CD14-positive monocyte (primary cell): ENCODE results near the gene LSM14B. TPM values are rescaled to one million over a fixed set of nuclear protein-coding genes. Genes with fewer than 3 reads are reported as not detected.

Source experiments
- DNase-seq, 3 donors: peaks; one replicate each; pipeline ENCODE4 v3.0.0-alpha.2; 2011 to 2022
- H2AFZ ChIP-seq: 2 replicates; pipeline ENCODE4 v1.6.0; 2012; ENCODE audit warnings: mild to moderate bottlenecking, low read depth, low read length, inconsistent platforms; ENCODE audit not compliant: insufficient read depth, poor library complexity, severe bottlenecking
- H3K27ac ChIP-seq, 2 donors: 1 replicate in 1 of 2; 2 replicates in 1 of 2; pipeline ENCODE4 v1.5.1; 2012 to 2013; ENCODE audit warnings: low read length in 2 of 2, control low read depth in 1 of 2, inconsistent platforms in 1 of 2, low read depth in 1 of 2, mild to moderate bottlenecking in 1 of 2
- H3K27me3 ChIP-seq, 2 donors: one replicate each; pipeline versions ENCODE4 v1.6.0 to v1.6.1; 2011 to 2013; ENCODE audit warnings: low read length in 2 of 2; ENCODE audit not compliant: control insufficient read depth in 2 of 2, insufficient read depth in 2 of 2
- H3K36me3 ChIP-seq, 2 donors: replicated peaks in 1 of 2; 1 replicate in 1 of 2; 2 replicates in 1 of 2; pipeline versions ENCODE4 v1.5.1 to v1.6.1; 2012 to 2013; ENCODE audit warnings: low read length in 2 of 2, control low read depth in 1 of 2, inconsistent platforms in 1 of 2, mild to moderate bottlenecking in 1 of 2; ENCODE audit not compliant: insufficient read depth in 2 of 2, control insufficient read depth in 1 of 2
- H3K4me1 ChIP-seq, 2 donors: 1 replicate in 1 of 2; 2 replicates in 1 of 2; pipeline versions ENCODE4 v1.5.1 to v1.6.1; 2012 to 2013; ENCODE audit warnings: low read length in 2 of 2, control low read depth in 1 of 2, inconsistent platforms in 1 of 2, mild to moderate bottlenecking in 1 of 2, moderate library complexity in 1 of 2; ENCODE audit not compliant: insufficient read depth in 2 of 2, control insufficient read depth in 1 of 2
- H3K4me2 ChIP-seq: replicated peaks from 2 replicates; pipeline ENCODE3; 2012; ENCODE audit warnings: low read length, moderate library complexity, mild to moderate bottlenecking; ENCODE audit not compliant: poor library complexity, severe bottlenecking; ENCODE audit errors: extremely low read depth
- H3K4me3 ChIP-seq, 3 experiments: fragments of 200-600 bp in 1 of 3; sonication (generic) in 1 of 3; replicated peaks in 1 of 3; 1 replicate in 2 of 3; 2 replicates in 1 of 3; pipeline ENCODE4 v1.5.1; 2011 to 2013; ENCODE audit warnings: low read length in 3 of 3, mild to moderate bottlenecking in 3 of 3, control low read depth in 2 of 3, low read depth in 2 of 3, inconsistent platforms in 1 of 3, moderate library complexity in 1 of 3
- H3K79me2 ChIP-seq: 2 replicates; pipeline ENCODE4 v1.6.0; 2012; ENCODE audit warnings: mild to moderate bottlenecking, control low read depth, inconsistent platforms, low read length, moderate library complexity; ENCODE audit not compliant: insufficient read depth
- H3K9ac ChIP-seq: 2 replicates; pipeline ENCODE4 v1.6.0; 2017; ENCODE audit warnings: low read length, mild to moderate bottlenecking; ENCODE audit not compliant: insufficient read depth, poor library complexity, severe bottlenecking
- H3K9me3 ChIP-seq, 2 donors: replicated peaks in 1 of 2; 1 replicate in 1 of 2; 2 replicates in 1 of 2; pipeline versions ENCODE4 v1.5.1 to v1.6.1; 2012 to 2013; ENCODE audit warnings: low read length in 2 of 2, control low read depth in 1 of 2; ENCODE audit not compliant: control insufficient read depth in 1 of 2, insufficient read depth in 1 of 2
- H4K20me1 ChIP-seq: 2 replicates; pipeline ENCODE4 v1.6.0; 2012; ENCODE audit warnings: mild to moderate bottlenecking, low read length, control low read depth, moderate library complexity; ENCODE audit not compliant: insufficient read depth
- H3K27ac Mint-ChIP-seq, 7 donors: one replicate each; pipeline ENCODE4 v1.8.0; 2020; ENCODE audit warnings: mild to moderate bottlenecking in 7 of 7, mixed read lengths in 7 of 7, moderate library complexity in 6 of 7, inconsistent platforms in 2 of 7
- H3K27me3 Mint-ChIP-seq, 3 donors: one replicate each; pipeline ENCODE4 v1.8.0; 2021 to 2022; ENCODE audit warnings: low read depth in 3 of 3, mild to moderate bottlenecking in 3 of 3, mixed read lengths in 3 of 3, moderate library complexity in 3 of 3, inconsistent platforms in 1 of 3
- H3K36me3 Mint-ChIP-seq, 2 donors: one replicate each; pipeline ENCODE4 v1.8.0; 2020; ENCODE audit warnings: mixed read lengths in 2 of 2, inconsistent platforms in 1 of 2, mild to moderate bottlenecking in 1 of 2
- H3K4me1 Mint-ChIP-seq: one replicate; pipeline ENCODE4 v1.8.0; 2020; ENCODE audit warnings: mild to moderate bottlenecking, mixed read lengths
- H3K4me3 Mint-ChIP-seq, 2 donors: one replicate each; pipeline ENCODE4 v1.8.0; 2020; ENCODE audit warnings: mild to moderate bottlenecking in 2 of 2, mixed read lengths in 2 of 2, moderate library complexity in 1 of 2
- H3K9me3 Mint-ChIP-seq, 7 donors: one replicate each; pipeline ENCODE4 v1.8.0; 2020 to 2022; ENCODE audit warnings: mixed read lengths in 7 of 7, mild to moderate bottlenecking in 6 of 7, moderate library complexity in 6 of 7, inconsistent platforms in 2 of 7
- WGBS: methylation state at CpG from one replicate; pipeline ENCODE4 v1.1.5; 2013; ENCODE audit warnings: missing lambda C conversion rate; ENCODE audit not compliant: insufficient coverage; 5-methylcytosine and 5-hydroxymethylcytosine counted together
- intact Hi-C, 2 donors: fragments of 100-400 bp; cut with micrococcal nuclease; formaldehyde crosslinking; loops; one replicate each; pipeline versions ENCODE4 v1.15.0 to v1.15.1; 2023
- polyA plus RNA-seq, 3 donors: library from polyadenylated mRNA; depleted of rRNA in 1 of 3; unstranded in 2 of 3; stranded (reverse) in 1 of 3; fragments of 300-500 nt in 2 of 3; fragments of >200 nt in 1 of 3; fragmentation: Illumina TruSeq in 2 of 3; gene quantifications; 1 replicate in 2 of 3; 2 replicates in 1 of 3; pipeline ENCODE4 v1.2.3, GENCODE V29; 2012 to 2021
- TF ChIP-seq, protein P1 (sequence below): fragments of 200-600 bp; IDR thresholded peaks from one replicate; pipeline ENCODE4 v1.8.0; 2022; ENCODE audit warnings: antibody characterized with exemption, mild to moderate bottlenecking

Gene LSM14B
- polyA plus RNA-seq, 3 donors: 1.0 to 33.5 (median 1.4) TPM

- no peak overlapping the region for H3K9ac ChIP-seq
- no peak overlapping the region for H2AFZ ChIP-seq
- H3K4me1 ChIP-seq: peaks cover 36 to 41% of the 10 kb centered on the region in 2 donors
- WGBS: over 99% methylated on average over 10 of the region's 10 CpGs
- H3K36me3 ChIP-seq: peaks cover 61 to 65% of the 10 kb centered on the region in 2 donors
- H3K27ac ChIP-seq: no peak overlapping the region
- H3K27ac Mint-ChIP-seq: peak overlapping the region in 2 of 7 donors; percentile 73 to 74
- intact Hi-C loops: no loop called here
- H3K4me3 Mint-ChIP-seq: no peak overlapping the region
- H4K20me1 ChIP-seq: peaks cover 80% of the 10 kb centered on the region
- H3K9me3 Mint-ChIP-seq: peaks cover 0 to 3% (median 0%) of the 10 kb centered on the region in 7 donors
- peaks cover 59 to 66% of the 10 kb centered on the region in 2 donors for H3K36me3 Mint-ChIP-seq
- H3K79me2 ChIP-seq: peaks cover 58% of the 10 kb centered on the region
- no peaks in the 10 kb centered on the region for H3K27me3 Mint-ChIP-seq
- H3K4me1 Mint-ChIP-seq: peaks cover 42% of the 10 kb centered on the region
- no peak for DNase-seq
- no peaks in the 10 kb centered on the region for H3K9me3 ChIP-seq
- TF ChIP-seq, protein P1, sequence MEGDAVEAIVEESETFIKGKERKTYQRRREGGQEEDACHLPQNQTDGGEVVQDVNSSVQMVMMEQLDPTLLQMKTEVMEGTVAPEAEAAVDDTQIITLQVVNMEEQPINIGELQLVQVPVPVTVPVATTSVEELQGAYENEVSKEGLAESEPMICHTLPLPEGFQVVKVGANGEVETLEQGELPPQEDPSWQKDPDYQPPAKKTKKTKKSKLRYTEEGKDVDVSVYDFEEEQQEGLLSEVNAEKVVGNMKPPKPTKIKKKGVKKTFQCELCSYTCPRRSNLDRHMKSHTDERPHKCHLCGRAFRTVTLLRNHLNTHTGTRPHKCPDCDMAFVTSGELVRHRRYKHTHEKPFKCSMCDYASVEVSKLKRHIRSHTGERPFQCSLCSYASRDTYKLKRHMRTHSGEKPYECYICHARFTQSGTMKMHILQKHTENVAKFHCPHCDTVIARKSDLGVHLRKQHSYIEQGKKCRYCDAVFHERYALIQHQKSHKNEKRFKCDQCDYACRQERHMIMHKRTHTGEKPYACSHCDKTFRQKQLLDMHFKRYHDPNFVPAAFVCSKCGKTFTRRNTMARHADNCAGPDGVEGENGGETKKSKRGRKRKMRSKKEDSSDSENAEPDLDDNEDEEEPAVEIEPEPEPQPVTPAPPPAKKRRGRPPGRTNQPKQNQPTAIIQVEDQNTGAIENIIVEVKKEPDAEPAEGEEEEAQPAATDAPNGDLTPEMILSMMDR: no peak
- H3K4me2 ChIP-seq: no peak overlapping the region
- no peak overlapping the region for H3K4me3 ChIP-seq
- no peaks in the 10 kb centered on the region for H3K27me3 ChIP-seq
Observed at GRCh38 chr20:62138912-62139311, 16.6 kb downstream of the LSM14B start.

GRCh38 chr20:62139636-62140035, 17.4 kb downstream of the LSM14B start:
- Histone ChIP-seq H3K79me2 (peaks cover 65% of the 10 kb centered on the region), H3K4me2 (no peak overlapping the region), H3K9ac (no peak overlapping the region), H3K4me1 (peaks cover 32 to 38% of the 10 kb centered on the region in 2 donors), H3K4me3 (no peak overlapping the region), H2AFZ (no peak overlapping the region), H3K27me3 (no peaks in the 10 kb centered on the region), H3K36me3 (peaks cover 57 to 64% of the 10 kb centered on the region in 2 donors), H4K20me1 (peaks cover 81% of the 10 kb centered on the region), H3K9me3 (no peaks in the 10 kb centered on the region), H3K27ac (peak overlapping the region in 1 of 2 donors; percentile 29)
- Mint-ChIP-seq H3K27me3 (no peaks in the 10 kb centered on the region), H3K27ac (peak overlapping the region in 1 of 7 donors; percentile 36), H3K9me3 (peaks cover 0 to 3% (median 0%) of the 10 kb centered on the region in 7 donors), H3K4me3 (no peak overlapping the region), H3K36me3 (peaks cover 55 to 62% of the 10 kb centered on the region in 2 donors), H3K4me1 (peaks cover 39% of the 10 kb centered on the region)
- TF ChIP-seq, protein P1: no peak
- no peak for DNase-seq
- intact Hi-C loops: loop anchor here (2.0 to 10.0 kb wide), 7 partner anchors 17 to 1845 kb away; partner anchors contain the start of genes LSM14B (in 1 of the 2), MTG2 (in 1 of the 2), OGFR (in 1 of the 2) and OSBPL2 (in 1 of the 2)
- 98% methylated on average over 11 of the region's 13 CpGs for WGBS
